Aorta (tissue), 5 donors: ENCODE data around the gene KIF23. TPM values are rescaled to one million over a fixed set of nuclear protein-coding genes. Genes with fewer than 3 reads are reported as not detected.

Experiments used
- ATAC-seq: fragments of 200-7000 bp; cut with Tn5 transposase; one replicate; pipeline ENCODE4 v1.9.1; 2022; ENCODE audit warnings: moderate library complexity; ENCODE audit not compliant: low FRiP score
- DNase-seq, 2 donors: peaks; one replicate each; pipeline ENCODE4 v3.0.0-alpha.2; 2020
- H3K27ac ChIP-seq, 2 donors: one replicate each; pipeline ENCODE4 v1.5.1; 2013; ENCODE audit warnings: low read length in 2 of 2, mild to moderate bottlenecking in 2 of 2, moderate library complexity in 2 of 2, control low read depth in 1 of 2, inconsistent platforms in 1 of 2, low read depth in 1 of 2
- H3K27me3 ChIP-seq, 2 donors: one replicate each; pipeline ENCODE4 v1.6.1; 2013; ENCODE audit warnings: control low read depth in 1 of 2, low read length in 1 of 2, mild to moderate bottlenecking in 1 of 2, moderate library complexity in 1 of 2; ENCODE audit not compliant: insufficient read depth in 2 of 2, control insufficient read depth in 1 of 2
- H3K36me3 ChIP-seq, 2 donors: one replicate each; pipeline ENCODE4 v1.6.1; 2013; ENCODE audit warnings: control low read depth in 1 of 2, low read length in 1 of 2, mild to moderate bottlenecking in 1 of 2; ENCODE audit not compliant: insufficient read depth in 2 of 2, control insufficient read depth in 1 of 2
- H3K4me1 ChIP-seq, 2 donors: one replicate each; pipeline ENCODE4 v1.6.1; 2013; ENCODE audit warnings: low read length in 2 of 2, control low read depth in 1 of 2, mild to moderate bottlenecking in 1 of 2, moderate library complexity in 1 of 2; ENCODE audit not compliant: insufficient read depth in 2 of 2, control insufficient read depth in 1 of 2
- H3K4me3 ChIP-seq, 2 donors: one replicate each; pipeline ENCODE4 v1.5.1; 2013; ENCODE audit warnings: low read length in 2 of 2, control low read depth in 1 of 2, mild to moderate bottlenecking in 1 of 2
- H3K9me3 ChIP-seq: one replicate; pipeline ENCODE4 v1.6.1; 2013; ENCODE audit warnings: mild to moderate bottlenecking, low read length; ENCODE audit not compliant: control insufficient read depth
- WGBS, 2 donors: extraction: QIAGEN DNeasy Blood & Tissue Kit; methylation state at CpG; one replicate each; pipeline ENCODE4 v1.1.7; 2013; 5-methylcytosine and 5-hydroxymethylcytosine counted together
- intact Hi-C, 2 donors: fragments of 100-400 bp; cut with DNase I; formaldehyde crosslinking; loops; one replicate each; pipeline versions ENCODE4 v1.14.2 to v1.15.0; 2022
- polyA plus RNA-seq, 2 donors: library from polyadenylated mRNA; stranded (reverse); fragments of 200-250 nt; gene quantifications; one replicate each; pipeline ENCODE4 v1.2.3, GENCODE V29; 2013
- total RNA-seq, 2 donors: library from RNA; stranded (reverse); fragmentation: NEBNext Ultra II Directional; extraction: Animal tissue kit (Norgen Biotek cat#: 25700); gene quantifications; one replicate each; pipeline ENCODE4 v1.2.1, GENCODE V29; 2021
- donor health status: healthy with polysubstance abuse.
- donor health status: Bipolar disorder and iron deficiency.
- donor health status: DM: no; HTN: no; CAD: no.
- donor health status: DM: no; HTN: no; CAD: no.
- donor health status: DM: yes; HTN: yes; CAD: no.

Gene KIF23
- total and polyA plus RNA-seq, 4 donors, result 2.8 to 5.8 (median 4.1) TPM

DNA sequence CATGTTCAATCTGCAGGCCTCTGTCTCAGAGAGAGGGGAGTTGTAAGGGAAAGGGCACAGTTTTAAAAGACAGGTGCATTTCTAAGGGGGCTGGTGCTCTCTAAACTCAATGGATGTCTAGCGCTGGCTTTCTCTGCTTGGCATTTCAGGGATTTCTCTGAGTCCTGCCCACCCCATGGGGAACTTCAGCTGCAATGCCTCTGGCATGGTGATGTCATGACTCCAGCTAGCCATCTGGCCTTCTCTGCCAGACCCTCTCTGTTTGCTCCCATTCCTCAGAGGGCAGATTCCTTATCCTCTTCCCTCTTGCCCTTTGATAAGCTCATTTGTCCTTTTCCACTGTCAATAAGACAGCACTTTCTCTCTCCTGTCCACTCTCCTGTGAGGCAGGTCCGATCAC lies 79.3 kb downstream of the KIF23 start:
- Histone ChIP-seq H3K9me3 (no peaks in the 10 kb centered on the region), H3K27ac (no peak overlapping the region), H3K4me3 (no peak overlapping the region), H3K36me3 (no peaks in the 10 kb centered on the region), H3K4me1 (no peaks in the 10 kb centered on the region), H3K27me3 (no peaks in the 10 kb centered on the region)
- intact Hi-C loops, result no loop called here
- ATAC-seq, result no peak
- WGBS, 2 donors, result 97% methylated on average over 2 of the region's 2 CpGs
- no peak for DNase-seq

DNA sequence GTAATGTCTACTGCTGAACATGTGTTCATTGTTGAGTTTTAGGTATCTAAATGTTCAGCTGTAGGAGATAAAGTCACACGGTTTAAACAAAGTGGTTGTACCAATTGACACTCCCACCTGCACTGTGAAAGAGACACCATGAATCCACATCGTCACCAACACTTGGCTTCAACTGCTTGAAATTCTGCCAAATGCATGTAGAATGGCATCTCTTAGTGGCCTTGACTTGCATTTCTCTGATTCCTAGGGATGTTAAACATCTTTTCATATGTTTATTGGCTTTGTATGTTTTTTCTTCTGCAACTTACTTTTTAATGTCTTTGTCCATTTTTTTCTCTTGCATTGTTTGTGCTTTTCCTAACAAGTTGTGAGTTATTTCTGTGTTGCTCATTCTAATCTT lies 81.9 kb downstream of the KIF23 start:
- no peak for DNase-seq
- WGBS, 2 donors, result 54 to 56% methylated on average over 2 of the region's 2 CpGs
- Histone ChIP-seq H3K4me1 (no peaks in the 10 kb centered on the region), H3K4me3 (no peak overlapping the region), H3K36me3 (no peaks in the 10 kb centered on the region), H3K9me3 (no peaks in the 10 kb centered on the region), H3K27me3 (no peaks in the 10 kb centered on the region), H3K27ac (no peak overlapping the region)
- no peak for ATAC-seq
- intact Hi-C loops, result no loop called here

DNA sequence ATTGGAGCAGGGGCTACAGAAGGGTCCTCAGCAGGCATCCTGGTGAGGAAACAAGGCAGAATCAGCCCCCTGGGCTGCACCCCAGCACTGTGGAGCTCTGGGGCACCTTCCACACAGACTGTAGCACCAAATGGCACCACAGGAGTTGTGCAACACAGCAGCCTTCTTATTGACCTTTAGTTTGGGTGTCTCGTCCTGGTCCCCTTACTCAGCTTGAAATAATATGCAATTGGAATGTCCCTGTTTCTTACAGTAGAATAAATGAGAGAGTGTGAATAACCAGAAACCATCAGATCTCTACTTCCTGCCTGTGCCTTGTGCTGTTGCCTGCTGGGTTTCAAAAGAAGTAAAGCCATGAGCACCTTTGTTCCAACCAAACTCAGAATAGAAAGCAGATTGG lies 82.9 kb downstream of the KIF23 start:
- 91 to 96% methylated on average over 1 of the region's 1 CpG for WGBS, 2 donors
- Histone ChIP-seq H3K27me3 (no peaks in the 10 kb centered on the region), H3K36me3 (no peaks in the 10 kb centered on the region), H3K4me1 (no peaks in the 10 kb centered on the region), H3K9me3 (no peaks in the 10 kb centered on the region), H3K27ac (no peak overlapping the region), H3K4me3 (no peak overlapping the region)
- DNase-seq (no peak), ATAC-seq (no peak)
- intact Hi-C loops, result no loop called here

DNA sequence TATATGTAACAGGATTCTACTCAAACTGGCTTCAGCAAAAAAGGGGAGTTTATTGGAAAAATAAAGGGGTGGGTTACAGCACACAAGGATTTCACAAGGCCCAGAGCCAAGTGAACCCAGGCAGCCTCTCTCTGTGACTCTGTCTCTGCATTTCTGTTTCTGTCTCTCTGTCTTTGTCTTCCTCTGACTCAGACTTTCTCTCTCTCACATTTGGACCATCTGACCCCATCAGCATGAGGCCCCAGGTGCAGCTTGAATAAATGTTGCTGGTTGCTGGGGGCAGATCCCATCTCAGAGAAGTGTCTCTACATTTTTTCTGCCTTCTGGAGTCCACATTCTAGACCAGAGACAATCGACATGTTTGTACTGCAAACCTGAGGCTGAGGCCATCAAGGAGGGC lies 83.5 kb downstream of the KIF23 start:
- intact Hi-C loops, result no loop called here
- no peaks in the 10 kb centered on the region for H3K36me3 ChIP-seq
- no peak for ATAC-seq
- 97% methylated on average over 1 of the region's 1 CpG for WGBS, 2 donors
- no peak overlapping the region for H3K4me3 ChIP-seq
- H3K27ac ChIP-seq, result no peak overlapping the region
- no peaks in the 10 kb centered on the region for H3K9me3 ChIP-seq
- H3K4me1 ChIP-seq, result no peaks in the 10 kb centered on the region
- DNase-seq, result no peak
- no peaks in the 10 kb centered on the region for H3K27me3 ChIP-seq

Other genes starting within 250 kb of the KIF23 start
- 1 to 10 TPM in 1 of 2 donors, under 1 TPM in 1; 0.71 to 1.9 TPM for gene PAQR5, start 115.4 kb upstream of the KIF23 start, total RNA-seq
- under 1 TPM; 0.31 to 0.38 TPM for gene PAQR5, start 115.4 kb upstream of the KIF23 start, polyA plus RNA-seq
- gene RPLP1, start 38.5 kb downstream of the KIF23 start, total RNA-seq, result 1,000 to 10,000 TPM; 1,445 to 1,646 TPM
- 1,000 to 10,000 TPM; 2,598 to 3,346 TPM for gene RPLP1, start 38.5 kb downstream of the KIF23 start, polyA plus RNA-seq